OCI-LY7 (cell line): ENCODE measurements around the gene PIK3AP1.

Experiments
- CTCF ChIP-seq: fragments of 200-600 bp; sonication (generic); conservative IDR thresholded peaks from 2 replicates; pipeline ENCODE4 v1.5.1; 2014; ENCODE audit warnings: mild to moderate bottlenecking, antibody characterized with exemption, low read length, moderate library complexity, mixed read lengths
- EZH2phosphoT487 ChIP-seq: fragments of 200-600 bp; sonication (generic); IDR thresholded peaks from 2 replicates; pipeline ENCODE4 v1.6.1; 2018; ENCODE audit warnings: low read depth, borderline replicate concordance, mild to moderate bottlenecking, mixed run types, antibody characterized with exemption, low read length, moderate library complexity, mixed read lengths

GRCh38 chr10:96585736-96586418 is 134.4 kb downstream of the PIK3AP1 start:
- TF ChIP-seq CTCF: no peak
- TF ChIP-seq EZH2phosphoT487: no peak
